Duodenal mucosa (tissue), 2 donors: ENCODE results near the gene TUBB.
"Not testable (repeated sequence)": the region's sequence is repeated elsewhere in the genome, so short reads cannot be mapped to it uniquely, and the experiment has no call there.

Source experiments
- H3K27ac ChIP-seq: one replicate; pipeline ENCODE4 v1.7.0; 2013; ENCODE audit warnings: low read depth, low read length
- H3K27me3 ChIP-seq, 2 donors: one replicate each; pipeline ENCODE4 v1.7.0; 2013; ENCODE audit warnings: low read length in 2 of 2, control low read depth in 1 of 2; ENCODE audit not compliant: insufficient read depth in 2 of 2, control insufficient read depth in 1 of 2
- H3K36me3 ChIP-seq, 2 donors: one replicate each; pipeline ENCODE4 v1.7.0; 2013; ENCODE audit warnings: low read length in 2 of 2, control low read depth in 1 of 2; ENCODE audit not compliant: insufficient read depth in 2 of 2, control insufficient read depth in 1 of 2
- H3K4me1 ChIP-seq, 2 donors: one replicate each; pipeline ENCODE4 v1.7.0; 2013; ENCODE audit warnings: low read length in 2 of 2, control low read depth in 1 of 2; ENCODE audit not compliant: insufficient read depth in 2 of 2, control insufficient read depth in 1 of 2
- H3K4me3 ChIP-seq, 2 donors: one replicate each; pipeline ENCODE4 v1.7.0; 2013; ENCODE audit warnings: low read length in 2 of 2, low read depth in 1 of 2
- H3K9ac ChIP-seq, 2 donors: one replicate each; pipeline ENCODE4 v1.7.0; 2013; ENCODE audit warnings: low read length in 2 of 2, low read depth in 1 of 2
- H3K9me3 ChIP-seq, 2 donors: one replicate each; pipeline ENCODE4 v1.7.0; 2013; ENCODE audit warnings: low read length in 2 of 2, control low read depth in 1 of 2; ENCODE audit not compliant: control insufficient read depth in 1 of 2

The TUBB gene

GRCh38 chr6:30707281-30707850 is 12.8 kb upstream of the TUBB start:
- Histone ChIP-seq H3K27me3 (no peaks in the 10 kb centered on the region), H3K9ac (no peak overlapping the region), H3K9me3 (no peaks in the 10 kb centered on the region), H3K4me3 (no peak overlapping the region), H3K36me3 (peaks cover 13 to 42% of the 10 kb centered on the region in 2 donors), H3K27ac (no peak overlapping the region), H3K4me1 (peaks cover 0 to 3% of the 10 kb centered on the region in 2 donors)

- Histone ChIP-seq H3K36me3 (peaks cover 13 to 48% of the 10 kb centered on the region in 2 donors), H3K9me3 (no peaks in the 10 kb centered on the region), H3K4me1 (peaks cover 0 to 3% of the 10 kb centered on the region in 2 donors), H3K9ac (no peak overlapping the region), H3K4me3 (no peak overlapping the region), H3K27me3 (no peaks in the 10 kb centered on the region), H3K27ac (no peak overlapping the region)
Observed at GRCh38 chr6:30709101-30709868, 10.9 kb upstream of the TUBB start.

- Histone ChIP-seq H3K27me3 (no peaks in the 10 kb centered on the region), H3K4me1 (peaks cover 4 to 9% of the 10 kb centered on the region in 2 donors), H3K9me3 (no peaks in the 10 kb centered on the region), H3K36me3 (peaks cover 13 to 45% of the 10 kb centered on the region in 2 donors), H3K9ac (no peak overlapping the region), H3K27ac (no peak overlapping the region), H3K4me3 (no peak overlapping the region)
Observed at GRCh38 chr6:30711758-30712380, 8.3 kb upstream of the TUBB start.

GRCh38 chr6:30712441-30712945 is 7.7 kb upstream of the TUBB start:
- Histone ChIP-seq H3K9me3 (no peaks in the 10 kb centered on the region), H3K4me1 (peaks cover 4 to 7% of the 10 kb centered on the region in 2 donors), H3K4me3 (no peak overlapping the region), H3K36me3 (peaks cover 13 to 45% of the 10 kb centered on the region in 2 donors), H3K27me3 (no peaks in the 10 kb centered on the region), H3K9ac (no peak overlapping the region), H3K27ac (no peak overlapping the region)

- H3K9me3 ChIP-seq, result no peaks in the 10 kb centered on the region
- H3K27ac ChIP-seq, result no peak overlapping the region
- H3K36me3 ChIP-seq, result peaks cover 13 to 41% of the 10 kb centered on the region in 2 donors
Observed at GRCh38 chr6:30714263-30714662, 5.9 kb upstream of the TUBB start.

GRCh38 chr6:30716879-30717128 is 3.3 kb upstream of the TUBB start:
- H3K27ac ChIP-seq, result peak overlapping the region; percentile 80
- peak overlapping the region; percentile 35 to 68 for H3K9ac ChIP-seq
- no peaks in the 10 kb centered on the region for H3K9me3 ChIP-seq
- H3K4me1 ChIP-seq, result peaks cover 11 to 16% of the 10 kb centered on the region in 2 donors
- peak overlapping the region; percentile 66 to 83 for H3K4me3 ChIP-seq
- H3K27me3 ChIP-seq, result no peaks in the 10 kb centered on the region
- H3K36me3 ChIP-seq, result peaks cover 9 to 23% of the 10 kb centered on the region in 2 donors

More at GRCh38 chr6:30714263-30714662, 5.9 kb upstream of the TUBB start:
- H3K27me3 ChIP-seq, result no peaks in the 10 kb centered on the region
- no peak overlapping the region for H3K9ac ChIP-seq
- H3K4me3 ChIP-seq, result no peak overlapping the region
- H3K4me1 ChIP-seq, result peaks cover 8 to 13% of the 10 kb centered on the region in 2 donors

GRCh38 chr6:30717129-30717844 is 2.9 kb upstream of the TUBB start, which contains the start of gene MDC1:
Gene MDC1 (minus strand): TSS chr6:30717281. CDS start chr6:30715175, 2,106 bp downstream.
- Histone ChIP-seq H3K36me3 (peaks cover 6 to 18% of the 10 kb centered on the region in 2 donors), H3K4me3 (peak within 1 kb of the TSS; percentile 67 to 83), H3K27ac (peak within 1 kb of the TSS; percentile 85), H3K9ac (peak within 1 kb of the TSS; percentile 68 to 69), H3K4me1 (peaks cover 11 to 21% of the 10 kb centered on the region in 2 donors), H3K27me3 (no peaks in the 10 kb centered on the region), H3K9me3 (no peaks in the 10 kb centered on the region)

- not testable (repeated sequence) for H3K9me3 ChIP-seq, H3K27me3 ChIP-seq
- H3K4me3 ChIP-seq, result peak overlapping the region; percentile 67 to 73
- peaks cover 15 to 29% of the 10 kb centered on the region in 2 donors for H3K4me1 ChIP-seq
- H3K27ac ChIP-seq, result peak overlapping the region; percentile 85
- peaks cover 4 to 18% of the 10 kb centered on the region in 2 donors for H3K36me3 ChIP-seq
- H3K9ac ChIP-seq, result peak overlapping the region; percentile 68 to 69
Observed at GRCh38 chr6:30717845-30718720, 2.1 kb upstream of the TUBB start.

GRCh38 chr6:30719356-30719755 is 796 bp upstream of the TUBB start:
- H3K4me1 ChIP-seq, result peaks cover 18 to 35% of the 10 kb centered on the region in 2 donors
- no peaks in the 10 kb centered on the region for H3K9me3 ChIP-seq
- H3K9ac ChIP-seq, result peak overlapping the region; percentile 74 to 94

More at GRCh38 chr6:30719356-30719755, 796 bp upstream of the TUBB start:
- H3K4me3 ChIP-seq, result peak overlapping the region; percentile 71 to 91
- no peaks in the 10 kb centered on the region for H3K27me3 ChIP-seq
- peaks cover 9 to 21% of the 10 kb centered on the region in 2 donors for H3K36me3 ChIP-seq
- peak overlapping the region; percentile 63 for H3K27ac ChIP-seq
